SW480 (cell line): ENCODE results near the gene CFDP1.

ENCODE experiments used
- DNase-seq: peaks from one replicate; pipeline ENCODE4 v3.0.0-alpha.2; 2016; ENCODE audit warnings: low spot score

Gene CFDP1

GRCh38 chr16:75264999-75265910 lies 168.0 kb downstream of the CFDP1 start:
- no peak for DNase-seq

- DNase-seq = no peak
Measured at GRCh38 chr16:75264457-75264998, 168.8 kb downstream of the CFDP1 start.

GRCh38 chr16:75263963-75264445 lies 169.3 kb downstream of the CFDP1 start:
- DNase-seq = peak; percentile 36

- no peak for DNase-seq
Measured at GRCh38 chr16:75263291-75263962, 169.9 kb downstream of the CFDP1 start.

GRCh38 chr16:75262800-75263127 lies 170.5 kb downstream of the CFDP1 start:
- no peak for DNase-seq

GRCh38 chr16:75262104-75262799 lies 171.1 kb downstream of the CFDP1 start:
- DNase-seq = no peak

GRCh38 chr16:75261590-75262078 lies 171.7 kb downstream of the CFDP1 start:
- DNase-seq = no peak

- DNase-seq = no peak
Measured at GRCh38 chr16:75260851-75261589, 172.3 kb downstream of the CFDP1 start.

- DNase-seq = no peak
Measured at GRCh38 chr16:75258807-75259141, 174.5 kb downstream of the CFDP1 start.

- no peak for DNase-seq
Measured at GRCh38 chr16:75257886-75258806, 175.2 kb downstream of the CFDP1 start.

- DNase-seq = no peak
Measured at GRCh38 chr16:75256696-75257343, 176.5 kb downstream of the CFDP1 start.

- DNase-seq = no peak
Measured at GRCh38 chr16:75256059-75256571, 177.2 kb downstream of the CFDP1 start.

GRCh38 chr16:75254359-75254837 lies 178.9 kb downstream of the CFDP1 start:
- DNase-seq = no peak

- DNase-seq = no peak
Measured at GRCh38 chr16:75252946-75253911, 180.1 kb downstream of the CFDP1 start.

- DNase-seq = no peak
Measured at GRCh38 chr16:75252049-75252864, 181.0 kb downstream of the CFDP1 start.

GRCh38 chr16:75251280-75252048 lies 181.8 kb downstream of the CFDP1 start, which contains the start of gene BCAR1:
Gene BCAR1, minus strand, starts transcription at chr16:75251624. Its CDS starts 142 bp downstream, at chr16:75251482.
- DNase-seq = peak; percentile 74
